Neural cell (in vitro differentiated cells): ENCODE measurements around the gene SEMA6A. TPM values are rescaled to one million over a fixed set of nuclear protein-coding genes. Genes with fewer than 3 reads are reported as not detected.

Experiments
- H2AFZ ChIP-seq: fragments of 200-600, 300-800 bp; sonication (generic), shearing (Covaris generic); 2 replicates; pipeline ENCODE4 v1.6.0; 2014; ENCODE audit warnings: low read depth, mild to moderate bottlenecking, antibody characterized with exemption, low read length, moderate library complexity
- H3F3A ChIP-seq: fragments of 200-600 bp; shearing (Covaris generic); 2 replicates; pipeline ENCODE4 v1.6.1; 2016; ENCODE audit warnings: mild to moderate bottlenecking, moderate library complexity, mixed read lengths, antibody characterized with exemption, low read length; ENCODE audit not compliant: insufficient read depth, poor library complexity, severe bottlenecking
- H3K27ac ChIP-seq: fragments of 200-600, 300-800 bp; sonication (generic), shearing (Covaris generic); 2 replicates; pipeline ENCODE4 v1.5.1; 2014; ENCODE audit warnings: mild to moderate bottlenecking, low read length, moderate library complexity
- H3K27me3 ChIP-seq: fragments of 300-800, 200-600 bp; sonication (generic), shearing (Covaris generic); 2 replicates; pipeline ENCODE4 v1.6.0; 2014; ENCODE audit warnings: mild to moderate bottlenecking, low read depth, low read length, moderate library complexity; ENCODE audit not compliant: insufficient read depth
- H3K36me3 ChIP-seq: fragments of 300-800, 200-600 bp; sonication (generic), shearing (Covaris generic); 2 replicates; pipeline ENCODE4 v1.5.1; 2014; ENCODE audit warnings: mild to moderate bottlenecking, antibody characterized with exemption, low read length, moderate library complexity; ENCODE audit not compliant: insufficient read depth
- H3K4me2 ChIP-seq: fragments of 300-800, 200-600 bp; sonication (generic), shearing (Covaris generic); 2 replicates; pipeline ENCODE4 v1.6.0; 2014; ENCODE audit warnings: mild to moderate bottlenecking, low read length
- H3K4me3 ChIP-seq: fragments of 300-800, 200-600 bp; sonication (generic), shearing (Covaris generic); 2 replicates; pipeline ENCODE4 v1.5.1; 2014; ENCODE audit warnings: mild to moderate bottlenecking, low read length, moderate library complexity
- H3K79me2 ChIP-seq: fragments of 200-600 bp; shearing (Covaris generic); replicated peaks from 2 replicates; pipeline ENCODE4 v1.6.0; 2014; ENCODE audit warnings: mild to moderate bottlenecking, low read length, moderate library complexity; ENCODE audit not compliant: insufficient read depth
- H3K9ac ChIP-seq: fragments of 300-800, 200-600 bp; sonication (generic), shearing (Covaris generic); 2 replicates; pipeline ENCODE4 v1.6.1; 2016; ENCODE audit warnings: mild to moderate bottlenecking, low read length, mixed read lengths
- H3K9me2 ChIP-seq: fragments of 200-600 bp; shearing (Covaris generic); 2 replicates; pipeline ENCODE4 v1.6.1; 2016; ENCODE audit warnings: mild to moderate bottlenecking, low read length, mixed read lengths; ENCODE audit not compliant: insufficient read depth
- H3K9me3 ChIP-seq: fragments of 200-600, 300-800 bp; sonication (generic), shearing (Covaris generic); 2 replicates; pipeline ENCODE4 v1.6.1; 2016; ENCODE audit warnings: mild to moderate bottlenecking, mixed run types, low read length, moderate library complexity, mixed read lengths
- H4K20me1 ChIP-seq: fragments of 200-600 bp; shearing (Covaris generic); 2 replicates; pipeline ENCODE4 v1.6.1; 2016; ENCODE audit warnings: mild to moderate bottlenecking, mixed run types; ENCODE audit not compliant: insufficient read depth
- EP300 ChIP-seq: fragments of 450-650 bp; conservative IDR thresholded peaks from 2 replicates; pipeline ENCODE4 v1.6.1; 2014; ENCODE audit warnings: antibody characterized with exemption, mild to moderate bottlenecking, moderate library complexity; ENCODE audit not compliant: poor library complexity, severe bottlenecking
- EZH2 ChIP-seq: fragments of 200-600, 300-800 bp; shearing (Covaris generic), sonication (generic); IDR thresholded peaks from 2 replicates; pipeline ENCODE4 v1.6.1; 2014; ENCODE audit warnings: antibody characterized with exemption, low read length, borderline replicate concordance, mild to moderate bottlenecking; ENCODE audit not compliant: insufficient read depth, poor library complexity, severe bottlenecking
- MXI1 ChIP-seq: fragments of 450-650 bp; conservative IDR thresholded peaks from 2 replicates; pipeline ENCODE4 v1.6.1; 2014; ENCODE audit warnings: antibody characterized with exemption, mild to moderate bottlenecking; ENCODE audit not compliant: poor library complexity, severe bottlenecking
- POLR2AphosphoS5 ChIP-seq: IDR thresholded peaks from 2 replicates; pipeline ENCODE4 v1.6.1; 2012
- RAD21 ChIP-seq: fragments of 450-650 bp; conservative IDR thresholded peaks from 2 replicates; pipeline ENCODE4 v1.6.1; 2014; ENCODE audit warnings: antibody characterized with exemption, mild to moderate bottlenecking, moderate library complexity
- SMC3 ChIP-seq: fragments of 450-650 bp; conservative IDR thresholded peaks from 2 replicates; pipeline ENCODE4 v1.6.1; 2014; ENCODE audit warnings: antibody characterized with exemption, mild to moderate bottlenecking, moderate library complexity; ENCODE audit not compliant: poor library complexity
- TAF1 ChIP-seq: IDR thresholded peaks from 2 replicates; pipeline ENCODE4 v1.6.1; 2012; ENCODE audit warnings: low read depth
- polyA plus RNA-seq: library from polyadenylated mRNA; depleted of rRNA; stranded (reverse); fragments of >200 nt; gene quantifications from 2 replicates; pipeline ENCODE4 v1.2.3, GENCODE V29; 2014
- TF ChIP-seq, protein P1 (sequence below): IDR thresholded peaks from 2 replicates; pipeline ENCODE4 v1.6.1; 2012; ENCODE audit warnings: borderline replicate concordance
- TF ChIP-seq, protein P2 (sequence below): fragments of 450-650 bp; IDR thresholded peaks from 2 replicates; pipeline ENCODE4 v1.5.1; 2014; ENCODE audit warnings: antibody characterized with exemption, mild to moderate bottlenecking, moderate library complexity; ENCODE audit not compliant: poor library complexity, severe bottlenecking

Gene SEMA6A
- polyA plus RNA-seq, 1 donor from 2014 or later, result 6.5 TPM

- Histone ChIP-seq H3K79me2 (peaks cover 2% of the 10 kb centered on the region), H3K27me3 (peaks cover 18% of the 10 kb centered on the region), H3K4me2 (no peak overlapping the region), H3K9ac (no peak overlapping the region), H3K9me3 (no peaks in the 10 kb centered on the region), H3F3A (peaks cover 5% of the 10 kb centered on the region), H3K4me3 (no peak overlapping the region), H3K9me2 (no peaks in the 10 kb centered on the region), H2AFZ (no peak overlapping the region), H4K20me1 (no peaks in the 10 kb centered on the region), H3K36me3 (no peaks in the 10 kb centered on the region), H3K27ac (no peak overlapping the region)
- TF ChIP-seq POLR2AphosphoS5 (no peak), RAD21 (no peak), SMC3 (no peak), MXI1 (no peak), EZH2 (no peak), EP300 (no peak), TAF1 (no peak)
- TF ChIP-seq, protein P1, sequence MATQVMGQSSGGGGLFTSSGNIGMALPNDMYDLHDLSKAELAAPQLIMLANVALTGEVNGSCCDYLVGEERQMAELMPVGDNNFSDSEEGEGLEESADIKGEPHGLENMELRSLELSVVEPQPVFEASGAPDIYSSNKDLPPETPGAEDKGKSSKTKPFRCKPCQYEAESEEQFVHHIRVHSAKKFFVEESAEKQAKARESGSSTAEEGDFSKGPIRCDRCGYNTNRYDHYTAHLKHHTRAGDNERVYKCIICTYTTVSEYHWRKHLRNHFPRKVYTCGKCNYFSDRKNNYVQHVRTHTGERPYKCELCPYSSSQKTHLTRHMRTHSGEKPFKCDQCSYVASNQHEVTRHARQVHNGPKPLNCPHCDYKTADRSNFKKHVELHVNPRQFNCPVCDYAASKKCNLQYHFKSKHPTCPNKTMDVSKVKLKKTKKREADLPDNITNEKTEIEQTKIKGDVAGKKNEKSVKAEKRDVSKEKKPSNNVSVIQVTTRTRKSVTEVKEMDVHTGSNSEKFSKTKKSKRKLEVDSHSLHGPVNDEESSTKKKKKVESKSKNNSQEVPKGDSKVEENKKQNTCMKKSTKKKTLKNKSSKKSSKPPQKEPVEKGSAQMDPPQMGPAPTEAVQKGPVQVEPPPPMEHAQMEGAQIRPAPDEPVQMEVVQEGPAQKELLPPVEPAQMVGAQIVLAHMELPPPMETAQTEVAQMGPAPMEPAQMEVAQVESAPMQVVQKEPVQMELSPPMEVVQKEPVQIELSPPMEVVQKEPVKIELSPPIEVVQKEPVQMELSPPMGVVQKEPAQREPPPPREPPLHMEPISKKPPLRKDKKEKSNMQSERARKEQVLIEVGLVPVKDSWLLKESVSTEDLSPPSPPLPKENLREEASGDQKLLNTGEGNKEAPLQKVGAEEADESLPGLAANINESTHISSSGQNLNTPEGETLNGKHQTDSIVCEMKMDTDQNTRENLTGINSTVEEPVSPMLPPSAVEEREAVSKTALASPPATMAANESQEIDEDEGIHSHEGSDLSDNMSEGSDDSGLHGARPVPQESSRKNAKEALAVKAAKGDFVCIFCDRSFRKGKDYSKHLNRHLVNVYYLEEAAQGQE, result no peak
- TF ChIP-seq, protein P2, sequence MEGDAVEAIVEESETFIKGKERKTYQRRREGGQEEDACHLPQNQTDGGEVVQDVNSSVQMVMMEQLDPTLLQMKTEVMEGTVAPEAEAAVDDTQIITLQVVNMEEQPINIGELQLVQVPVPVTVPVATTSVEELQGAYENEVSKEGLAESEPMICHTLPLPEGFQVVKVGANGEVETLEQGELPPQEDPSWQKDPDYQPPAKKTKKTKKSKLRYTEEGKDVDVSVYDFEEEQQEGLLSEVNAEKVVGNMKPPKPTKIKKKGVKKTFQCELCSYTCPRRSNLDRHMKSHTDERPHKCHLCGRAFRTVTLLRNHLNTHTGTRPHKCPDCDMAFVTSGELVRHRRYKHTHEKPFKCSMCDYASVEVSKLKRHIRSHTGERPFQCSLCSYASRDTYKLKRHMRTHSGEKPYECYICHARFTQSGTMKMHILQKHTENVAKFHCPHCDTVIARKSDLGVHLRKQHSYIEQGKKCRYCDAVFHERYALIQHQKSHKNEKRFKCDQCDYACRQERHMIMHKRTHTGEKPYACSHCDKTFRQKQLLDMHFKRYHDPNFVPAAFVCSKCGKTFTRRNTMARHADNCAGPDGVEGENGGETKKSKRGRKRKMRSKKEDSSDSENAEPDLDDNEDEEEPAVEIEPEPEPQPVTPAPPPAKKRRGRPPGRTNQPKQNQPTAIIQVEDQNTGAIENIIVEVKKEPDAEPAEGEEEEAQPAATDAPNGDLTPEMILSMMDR, result no peak
Observed at GRCh38 chr5:116579144-116579543, 4.5 kb upstream of the SEMA6A start.

GRCh38 chr5:116578676-116579075 is 4.1 kb upstream of the SEMA6A start:
- Histone ChIP-seq H2AFZ (no peak overlapping the region), H3K36me3 (no peaks in the 10 kb centered on the region), H3F3A (peaks cover 5% of the 10 kb centered on the region), H3K9me2 (no peaks in the 10 kb centered on the region), H3K79me2 (peaks cover 7% of the 10 kb centered on the region), H3K27me3 (peaks cover 23% of the 10 kb centered on the region), H4K20me1 (no peaks in the 10 kb centered on the region), H3K27ac (no peak overlapping the region), H3K9ac (no peak overlapping the region), H3K4me2 (no peak overlapping the region), H3K4me3 (no peak overlapping the region), H3K9me3 (no peaks in the 10 kb centered on the region)
- TF ChIP-seq, protein P2, result no peak
- TF ChIP-seq RAD21, result no peak
- no peak for TF ChIP-seq SMC3
- no peak for TF ChIP-seq POLR2AphosphoS5
- no peak for TF ChIP-seq EZH2
- TF ChIP-seq MXI1, result no peak
- TF ChIP-seq, protein P1, result no peak
- TF ChIP-seq TAF1, result no peak
- no peak for TF ChIP-seq EP300
